H7 (cell line): ENCODE results near the gene TRMT13. TPM values are rescaled to one million over a fixed set of nuclear protein-coding genes. Genes with fewer than 3 reads are reported as not detected.
"Not testable (repeated sequence)": the region's sequence is repeated elsewhere in the genome, so short reads cannot be mapped to it uniquely, and the experiment has no call there.

Experiments
- DNase-seq: peaks from one replicate; pipeline ENCODE4 v3.0.0; 2012
- H3K27me3 ChIP-seq: 2 replicates; pipeline ENCODE4 v1.6.0; 2011; ENCODE audit warnings: mild to moderate bottlenecking, low read length; ENCODE audit not compliant: control insufficient read depth, insufficient read depth
- H3K36me3 ChIP-seq: replicated peaks from 2 replicates; pipeline ENCODE4 v1.5.1; 2011; ENCODE audit warnings: low read length; ENCODE audit not compliant: control insufficient read depth, insufficient read depth
- H3K4me3 ChIP-seq: 2 replicates; pipeline ENCODE4 v1.5.1; 2011; ENCODE audit warnings: low read depth, mild to moderate bottlenecking, control low read depth, low read length, moderate library complexity; ENCODE audit not compliant: insufficient read depth
- total RNA-seq: library from RNA; depleted of rRNA; stranded (reverse); fragments of >200 nt; shearing (Covaris generic); gene quantifications from 2 replicates; pipeline ENCODE4 v1.2.3, GENCODE V29; 2014; rRNA removed

The TRMT13 gene
- total RNA-seq, 1 experiment from 2014 or later = 10.7 TPM

DNA sequence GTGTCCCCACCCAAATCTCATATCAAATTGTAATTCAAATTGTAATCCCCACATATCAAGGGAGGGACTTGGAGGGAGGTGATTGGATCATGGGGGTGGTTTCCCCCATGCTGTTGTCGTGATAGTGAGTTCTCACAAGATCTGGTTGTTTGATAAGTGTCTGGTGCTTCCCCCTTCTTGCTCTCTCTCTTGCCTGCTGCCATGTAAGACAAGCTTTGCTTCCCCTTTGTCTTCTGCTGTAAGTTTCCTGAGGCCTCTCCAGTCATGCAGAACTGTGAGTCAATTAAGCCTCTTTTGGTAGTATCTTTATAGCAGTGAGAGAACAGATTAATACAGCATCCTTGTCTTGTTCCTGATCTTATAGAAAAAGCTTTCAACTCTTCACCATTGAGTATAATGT lies 51.6 kb downstream of the TRMT13 start:
- no peak overlapping the region for H3K4me3 ChIP-seq
- DNase-seq = no peak
- no peaks in the 10 kb centered on the region for H3K36me3 ChIP-seq

GRCh38 chr1:100187912-100188311 lies 54.9 kb downstream of the TRMT13 start:
- Histone ChIP-seq H3K27me3 (no peaks in the 10 kb centered on the region), H3K4me3 (no peak overlapping the region), H3K36me3 (no peaks in the 10 kb centered on the region)
- no peak for DNase-seq

More for the DNA sequence above, 51.6 kb downstream of the TRMT13 start:
- H3K27me3 ChIP-seq = no peaks in the 10 kb centered on the region

DNA sequence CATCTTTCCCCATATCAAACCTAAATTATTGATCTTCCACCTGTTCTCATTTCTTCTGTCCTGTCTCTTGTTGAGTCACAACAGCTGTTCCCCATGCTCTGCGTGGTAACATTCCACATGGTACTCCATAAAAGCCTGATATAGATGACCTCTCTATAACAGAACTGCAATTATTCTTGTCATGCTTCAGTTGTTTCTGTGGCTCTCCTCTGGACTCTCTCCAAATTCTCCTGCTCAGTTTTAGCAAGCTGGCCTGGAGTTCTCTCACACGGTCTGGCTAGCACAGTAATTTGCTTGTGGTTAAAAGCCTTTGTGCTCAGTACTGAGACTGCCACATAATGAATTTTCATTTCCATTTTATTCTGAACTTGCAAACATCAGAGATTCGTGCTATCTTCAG lies 55.7 kb downstream of the TRMT13 start:
- no peaks in the 10 kb centered on the region for H3K36me3 ChIP-seq
- H3K4me3 ChIP-seq = no peak overlapping the region
- no peak for DNase-seq
- H3K27me3 ChIP-seq = no peaks in the 10 kb centered on the region

- no peaks in the 10 kb centered on the region for H3K27me3 ChIP-seq
- peaks cover 1% of the 10 kb centered on the region for H3K36me3 ChIP-seq
- DNase-seq = no peak
Observed at GRCh38 chr1:100198596-100198995, 65.6 kb downstream of the TRMT13 start.

GRCh38 chr1:100200060-100200459 lies 67.1 kb downstream of the TRMT13 start:
- not testable (repeated sequence) for H3K36me3 ChIP-seq, H3K4me3 ChIP-seq, H3K27me3 ChIP-seq, DNase-seq

More at GRCh38 chr1:100198596-100198995, 65.6 kb downstream of the TRMT13 start:
- H3K4me3 ChIP-seq = no peak overlapping the region

Other genes with a start within 250 kb of the TRMT13 start
- gene SLC35A3, start 163.2 kb upstream of the TRMT13 start, total RNA-seq = 18.3 and 22.3 TPM in 2 replicates
- gene SASS6, start 233 bp upstream of the TRMT13 start, total RNA-seq = 11.1 and 18.1 TPM in 2 replicates
- 0.44 and 0.52 TPM in 2 replicates for gene LRRC39, start 45.1 kb downstream of the TRMT13 start, total RNA-seq
- gene DBT, start 116.7 kb downstream of the TRMT13 start, total RNA-seq = 10.6 and 13.0 TPM in 2 replicates
- 44.2 and 52.8 TPM in 2 replicates for gene RTCA, start 133.1 kb downstream of the TRMT13 start, total RNA-seq
- 12.2 and 15.1 TPM in 2 replicates for gene CDC14A, start 219.3 kb downstream of the TRMT13 start, total RNA-seq